OCI-M2 (cell line): ENCODE results near the gene ANO10.

Source experiments
- DNase-seq: peaks from one replicate; lab custom pipeline; 2025; ENCODE audit not compliant: unreplicated experiment; lab: John Stamatoyannopoulos, UW

ANO10 gene

GRCh38 chr3:43423639-43424038 is 198.2 kb downstream of the ANO10 start:
- DNase-seq: no peak

GRCh38 chr3:43423142-43423541 is 198.7 kb downstream of the ANO10 start:
- DNase-seq: no peak

- DNase-seq: no peak
Observed at GRCh38 chr3:43418601-43419272, 203.1 kb downstream of the ANO10 start.

GRCh38 chr3:43417133-43417532 is 204.7 kb downstream of the ANO10 start:
- no peak for DNase-seq

- no peak for DNase-seq
Observed at GRCh38 chr3:43415088-43415487, 206.7 kb downstream of the ANO10 start.

- DNase-seq: no peak
Observed at GRCh38 chr3:43413676-43414368, 208.0 kb downstream of the ANO10 start.

- DNase-seq: no peak
Observed at GRCh38 chr3:43411429-43411828, 210.4 kb downstream of the ANO10 start.

- DNase-seq: no peak
Observed at GRCh38 chr3:43410592-43410991, 211.2 kb downstream of the ANO10 start.

- DNase-seq: no peak
Observed at GRCh38 chr3:43409506-43409905, 212.3 kb downstream of the ANO10 start.

GRCh38 chr3:43406643-43407023 is 215.2 kb downstream of the ANO10 start:
- no peak for DNase-seq

- DNase-seq: no peak
Observed at GRCh38 chr3:43405888-43406642, 215.7 kb downstream of the ANO10 start.

- no peak for DNase-seq
Observed at GRCh38 chr3:43400781-43401730, 220.8 kb downstream of the ANO10 start.

- no peak for DNase-seq
Observed at GRCh38 chr3:43400167-43400566, 221.6 kb downstream of the ANO10 start.

GRCh38 chr3:43399034-43399433 is 222.8 kb downstream of the ANO10 start:
- DNase-seq: no peak

GRCh38 chr3:43394041-43394554 is 227.7 kb downstream of the ANO10 start:
- no peak for DNase-seq

- no peak for DNase-seq
Observed at GRCh38 chr3:43391621-43392020, 230.2 kb downstream of the ANO10 start.

GRCh38 chr3:43390255-43390588 is 231.6 kb downstream of the ANO10 start:
- DNase-seq: no peak

GRCh38 chr3:43389388-43390254 is 232.2 kb downstream of the ANO10 start:
- DNase-seq: no peak

- no peak for DNase-seq
Observed at GRCh38 chr3:43388915-43389314, 232.9 kb downstream of the ANO10 start.

GRCh38 chr3:43388175-43388574 is 233.6 kb downstream of the ANO10 start:
- DNase-seq: no peak
